Esophagus muscularis mucosa (tissue), 4 donors: ENCODE measurements around the gene SLC22A12. TPM values are rescaled to one million over a fixed set of nuclear protein-coding genes. Genes with fewer than 3 reads are reported as not detected.

Experiments used
- DNase-seq: peaks from one replicate; pipeline ENCODE4 v3.0.0-alpha.2; 2017; ENCODE audit errors: extremely low spot score
- H3K27ac ChIP-seq, 4 donors: fragments of 200-600 bp; sonication (generic); replicated peaks in 1 of 4; 1 replicate in 3 of 4; 2 replicates in 1 of 4; pipeline ENCODE4 v1.5.1; 2016 to 2019; ENCODE audit warnings: mild to moderate bottlenecking in 1 of 4
- H3K27me3 ChIP-seq, 4 donors: fragments of 200-600 bp; sonication (generic); one replicate each; pipeline versions ENCODE4 v1.5.1 to v1.6.0; 2016 to 2019
- H3K36me3 ChIP-seq, 4 donors: fragments of 200-600 bp; sonication (generic); one replicate each; pipeline ENCODE4 v1.5.1; 2016 to 2019
- H3K4me1 ChIP-seq, 4 donors: fragments of 200-600 bp; sonication (generic); one replicate each; pipeline ENCODE4 v1.5.1; 2016 to 2019
- H3K4me3 ChIP-seq, 4 donors: fragments of 200-600 bp; sonication (generic); 1 replicate in 2 of 4; 2 replicates in 2 of 4; pipeline ENCODE4 v1.5.1; 2016 to 2019; ENCODE audit warnings: mild to moderate bottlenecking in 4 of 4, moderate library complexity in 1 of 4
- H3K9me3 ChIP-seq, 4 donors: fragments of 200-600 bp; sonication (generic); 1 replicate in 3 of 4; 2 replicates in 1 of 4; pipeline ENCODE4 v1.5.1; 2016 to 2019
- CTCF ChIP-seq, 3 experiments: fragments of 200-600 bp in 2 of 3; fragments of 450-650 bp in 1 of 3; sonication (generic) in 2 of 3; IDR thresholded peaks; one replicate each; pipeline ENCODE4 v1.5.1; 2017 to 2019; ENCODE audit warnings: antibody characterized with exemption in 3 of 3, mild to moderate bottlenecking in 2 of 3, moderate library complexity in 1 of 3
- EP300 ChIP-seq: sonication (generic); formaldehyde crosslinking; IDR thresholded peaks from one replicate; pipeline ENCODE4 v1.6.1; 2017; ENCODE audit warnings: antibody characterized with exemption
- POLR2A ChIP-seq: fragments of 450-650 bp; IDR thresholded peaks from one replicate; pipeline ENCODE4 v1.6.1; 2017; ENCODE audit warnings: antibody characterized with exemption, moderate library complexity, mild to moderate bottlenecking, low read depth
- POLR2AphosphoS5 ChIP-seq, 2 donors: sonication (generic); formaldehyde crosslinking; IDR thresholded peaks; one replicate each; pipeline ENCODE4 v1.6.1; 2017; ENCODE audit warnings: antibody characterized with exemption in 2 of 2
- WGBS: methylation state at CpG from one replicate; pipeline ENCODE4 v1.1.5; 2018; 5-methylcytosine and 5-hydroxymethylcytosine counted together
- intact Hi-C: fragments of 100-400 bp; cut with DNase I; formaldehyde crosslinking; loops from one replicate; pipeline ENCODE4 v1.15.1; 2023
- total RNA-seq, 4 donors: library from RNA; depleted of rRNA; stranded (reverse); fragments of >200 nt; gene quantifications; one replicate each; pipeline versions ENCODE4 v1.1.0 to v1.2.1, GENCODE V29; 2016

The SLC22A12 gene
- total RNA-seq, 4 donors from 2014 or later: not detected

- TF ChIP-seq POLR2A (no peak), EP300 (no peak), CTCF (IDR thresholded peaks at IDR 0.05) (no peak), POLR2AphosphoS5 (IDR thresholded peaks at IDR 0.05) (no peak)
- H3K27ac ChIP-seq: no peak overlapping the region
- intact Hi-C loops: no loop called here
- no peaks in the 10 kb centered on the region for H3K36me3 ChIP-seq
- WGBS: 85% methylated on average over 19 of the region's 36 CpGs
- no peaks in the 10 kb centered on the region for H3K27me3 ChIP-seq
- H3K9me3 ChIP-seq: peaks cover 0 to 16% (median 7%) of the 10 kb centered on the region in 4 donors
- H3K4me3 ChIP-seq: no peak overlapping the region
- H3K4me1 ChIP-seq: no peaks in the 10 kb centered on the region
- DNase-seq: no peak
Measured at GRCh38 chr11:64591257-64592233, 525 bp downstream of the SLC22A12 start.

GRCh38 chr11:64592234-64592615 is 1.2 kb downstream of the SLC22A12 start:
- Histone ChIP-seq H3K27me3 (no peaks in the 10 kb centered on the region), H3K27ac (no peak overlapping the region), H3K36me3 (no peaks in the 10 kb centered on the region), H3K4me3 (no peak overlapping the region), H3K9me3 (peaks cover 0 to 16% (median 7%) of the 10 kb centered on the region in 4 donors), H3K4me1 (no peaks in the 10 kb centered on the region)
- TF ChIP-seq POLR2A (no peak), EP300 (no peak), POLR2AphosphoS5 (IDR thresholded peaks at IDR 0.05) (no peak)
- 100% methylated on average over 2 of the region's 3 CpGs for WGBS
- DNase-seq: no peak
- intact Hi-C loops: no loop called here

GRCh38 chr11:64592656-64593055 is 1.6 kb downstream of the SLC22A12 start:
- Histone ChIP-seq H3K4me1 (no peaks in the 10 kb centered on the region), H3K27ac (no peak overlapping the region), H3K4me3 (no peak overlapping the region), H3K27me3 (peaks cover 0 to 2% (median 0%) of the 10 kb centered on the region in 4 donors), H3K9me3 (peaks cover 0 to 16% (median 7%) of the 10 kb centered on the region in 4 donors), H3K36me3 (no peaks in the 10 kb centered on the region)
- 90% methylated on average over 7 of the region's 9 CpGs for WGBS
- intact Hi-C loops: no loop called here
- no peak for DNase-seq
- TF ChIP-seq EP300: no peak
- no peak for TF ChIP-seq CTCF (IDR thresholded peaks at IDR 0.05)
- no peak for TF ChIP-seq POLR2A
- no peak for TF ChIP-seq POLR2AphosphoS5 (IDR thresholded peaks at IDR 0.05)

GRCh38 chr11:64593156-64594105 is 2.4 kb downstream of the SLC22A12 start:
- 90% methylated on average over 18 of the region's 32 CpGs for WGBS
- H3K4me1 ChIP-seq: no peaks in the 10 kb centered on the region
- peaks cover 0 to 12% (median 1%) of the 10 kb centered on the region in 4 donors for H3K9me3 ChIP-seq
- H3K4me3 ChIP-seq: no peak overlapping the region
- intact Hi-C loops: no loop called here
- peaks cover 0 to 3% (median 0%) of the 10 kb centered on the region in 4 donors for H3K27me3 ChIP-seq
- no peak overlapping the region for H3K27ac ChIP-seq
- DNase-seq: no peak
- no peak for TF ChIP-seq POLR2AphosphoS5 (IDR thresholded peaks at IDR 0.05)
- no peak for TF ChIP-seq CTCF (IDR thresholded peaks at IDR 0.05)
- TF ChIP-seq POLR2A: no peak
- no peak for TF ChIP-seq EP300
- no peaks in the 10 kb centered on the region for H3K36me3 ChIP-seq
